ENCODE results near the gene TIMM17A. TPM values are rescaled to one million over a fixed set of nuclear protein-coding genes. Genes with fewer than 3 reads are reported as not detected.

TIMM17A gene
- 37.5 TPM for total RNA-seq

GRCh38 chr1:201955009-201955728 lies at the start of gene TIMM17A:
Gene TIMM17A (plus strand): TSS chr1:201955503. CDS start chr1:201955527, 24 bp downstream.
- DNase-seq (ENCODE audit: low spot score), result peak; percentile 96

DNA sequence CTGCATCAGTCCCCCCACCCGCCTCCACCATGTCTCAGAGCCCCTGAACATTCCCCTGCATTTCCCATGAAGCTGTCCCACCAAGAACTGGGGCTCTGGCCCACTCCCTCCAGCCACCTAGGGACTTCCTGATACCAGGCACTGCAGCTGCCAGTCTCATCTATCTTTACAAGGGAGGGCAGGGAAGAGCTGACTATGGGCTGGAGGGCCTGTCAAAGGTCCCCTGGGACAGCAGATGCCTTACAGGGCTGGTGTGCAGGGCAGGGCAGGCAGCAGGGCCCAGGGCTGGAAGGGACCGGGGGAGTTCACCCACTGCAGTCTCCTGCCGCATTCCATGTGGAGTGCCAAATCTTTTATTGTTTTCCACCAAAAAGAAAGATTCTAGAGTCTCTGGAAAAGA lies 49.0 kb upstream of the TIMM17A start:
- DNase-seq (ENCODE audit: low spot score), result no peak

GRCh38 chr1:201907621-201908020 lies 47.7 kb upstream of the TIMM17A start:
- no peak for DNase-seq (ENCODE audit: low spot score)

GRCh38 chr1:201911826-201912571 lies 43.3 kb upstream of the TIMM17A start:
- DNase-seq (ENCODE audit: low spot score), result no peak

DNA sequence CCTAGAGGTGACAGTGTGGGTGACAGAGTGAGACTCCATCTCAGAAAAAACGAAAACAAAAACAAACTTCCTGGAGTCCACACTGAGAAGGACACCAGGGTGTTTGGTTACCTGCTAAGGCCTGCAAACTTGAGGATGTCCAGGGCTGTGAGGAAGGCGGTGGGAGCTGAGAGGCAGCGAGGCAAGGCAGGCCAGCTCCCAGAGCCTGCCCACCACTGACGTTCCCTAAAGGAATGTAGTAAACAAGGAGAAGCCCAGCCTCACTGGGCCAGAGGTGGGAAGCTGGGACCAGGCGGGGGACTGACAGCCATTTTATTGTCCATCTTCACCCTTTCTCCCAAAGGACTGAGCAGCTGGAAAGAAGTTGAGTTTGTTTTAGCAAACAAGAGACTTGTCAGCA lies 42.5 kb upstream of the TIMM17A start:
- DNase-seq (ENCODE audit: low spot score), result peak; percentile 43

- no peak for DNase-seq (ENCODE audit: low spot score)
These were observed 40.7 kb upstream of the TIMM17A start for GRCh38 chr1:201914456-201915235.

GRCh38 chr1:201916649-201917249 lies 38.6 kb upstream of the TIMM17A start:
- peak; percentile 75 for DNase-seq (ENCODE audit: low spot score)

- DNase-seq (ENCODE audit: low spot score), result peak; percentile 51
These were observed 37.8 kb upstream of the TIMM17A start for GRCh38 chr1:201917362-201918033.

DNA sequence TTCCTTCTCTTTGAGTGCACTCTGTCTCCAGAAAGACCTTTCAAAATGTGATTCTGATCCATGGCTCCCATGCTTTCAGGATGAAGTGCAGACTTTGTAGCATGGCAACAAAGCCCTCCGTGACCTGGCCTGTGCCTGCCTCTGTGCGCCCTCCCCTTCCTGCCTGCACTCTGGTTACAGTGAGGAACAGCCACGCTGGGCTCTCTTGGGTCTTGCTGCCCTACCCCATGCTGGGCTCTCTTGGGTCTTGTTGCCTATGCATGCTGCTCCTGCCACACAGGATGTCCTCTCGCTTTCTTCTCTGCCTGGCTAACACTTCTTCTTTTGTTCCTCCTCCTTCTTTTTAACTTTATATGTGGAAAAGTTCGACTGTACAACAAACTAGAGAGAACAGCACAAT lies 37.0 kb upstream of the TIMM17A start:
- no peak for DNase-seq (ENCODE audit: low spot score)

DNA sequence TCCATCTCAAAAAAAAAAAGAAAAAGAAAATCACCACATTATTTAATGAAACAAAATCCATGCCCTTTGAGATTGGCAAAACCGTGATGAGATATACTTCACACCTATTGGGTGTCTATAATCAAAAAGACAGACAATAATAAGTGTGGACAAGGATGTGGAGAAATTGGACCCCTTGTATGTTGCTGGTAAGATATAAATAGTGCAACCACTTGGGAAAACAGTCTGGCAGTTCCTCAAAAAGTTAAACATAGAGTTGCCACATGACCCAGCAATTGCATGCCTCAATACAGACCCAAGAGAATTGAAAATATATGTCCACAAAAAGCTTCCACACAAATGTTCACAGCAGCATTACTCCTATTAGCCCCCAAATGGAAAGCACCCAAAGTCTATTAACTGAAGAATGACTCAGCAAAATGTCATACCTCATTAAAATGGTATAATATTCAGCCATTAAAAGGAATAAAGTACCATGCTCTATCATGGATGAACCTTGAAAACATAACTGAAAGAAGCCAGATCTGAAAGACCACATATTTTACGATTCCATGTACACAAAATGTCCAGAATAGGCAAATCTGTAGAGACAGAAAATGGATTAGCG lies 33.2 kb upstream of the TIMM17A start:
- DNase-seq (ENCODE audit: low spot score), result no peak

- no peak for DNase-seq (ENCODE audit: low spot score)
These were observed 30.1 kb upstream of the TIMM17A start for GRCh38 chr1:201925301-201925567.

DNA sequence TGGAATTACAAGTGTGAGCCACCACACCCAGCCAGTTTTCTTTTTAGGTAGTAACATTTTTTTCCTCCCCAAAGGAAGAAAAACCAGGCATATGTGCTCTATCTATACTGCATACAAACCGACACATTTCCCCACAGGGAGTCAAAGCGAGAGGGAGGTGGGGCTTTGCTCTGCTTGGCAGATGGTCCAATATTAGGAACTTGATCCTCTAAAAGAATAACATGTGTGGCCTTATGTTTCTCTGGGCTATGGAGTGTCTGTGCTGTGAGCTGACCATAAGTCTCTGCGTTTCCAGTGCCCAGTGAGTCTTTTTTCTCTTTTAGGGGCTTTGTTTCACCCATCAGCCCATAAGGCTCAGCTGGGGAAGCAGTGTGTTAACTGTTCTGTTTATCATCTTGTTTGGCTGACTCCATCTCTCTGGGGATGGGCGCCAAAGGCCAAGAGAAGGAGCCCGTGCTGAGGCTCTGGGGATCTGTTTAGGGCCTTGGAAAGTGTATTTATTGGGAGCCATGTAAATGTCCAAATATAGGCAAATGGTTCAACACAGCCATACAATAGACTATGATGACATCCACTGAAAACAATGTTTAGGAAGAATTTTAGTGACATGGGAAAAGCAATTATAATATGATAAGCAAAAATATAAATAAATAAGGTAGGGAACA lies 29.2 kb upstream of the TIMM17A start:
- no peak for DNase-seq (ENCODE audit: low spot score)

- no peak for DNase-seq (ENCODE audit: low spot score)
These were observed 27.0 kb upstream of the TIMM17A start for GRCh38 chr1:201928266-201928665.

- no peak for DNase-seq (ENCODE audit: low spot score)
These were observed 25.2 kb upstream of the TIMM17A start for GRCh38 chr1:201930137-201930536.

DNA sequence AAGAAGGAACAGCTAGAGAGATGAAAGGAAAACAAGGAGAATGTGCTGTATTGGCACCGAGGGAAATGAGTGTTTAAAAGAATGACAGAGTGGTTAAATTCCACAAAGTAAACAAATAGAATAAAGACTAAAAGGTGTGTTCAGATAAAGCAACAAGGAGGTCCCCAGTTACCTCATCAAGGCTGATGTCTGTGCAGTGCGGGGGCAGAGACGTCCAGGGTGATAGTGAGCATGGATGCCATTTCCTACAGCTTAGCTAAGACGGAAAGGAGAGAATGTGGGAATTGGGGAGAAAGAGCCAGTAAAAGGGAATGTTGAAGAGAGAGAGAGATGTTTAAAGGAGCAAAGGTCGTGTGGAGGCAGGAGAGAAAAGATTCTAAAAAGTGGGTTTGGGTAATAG lies 24.5 kb upstream of the TIMM17A start:
- no peak for DNase-seq (ENCODE audit: low spot score)

- DNase-seq (ENCODE audit: low spot score), result no peak
These were observed 21.4 kb upstream of the TIMM17A start for GRCh38 chr1:201933840-201934430.

DNA sequence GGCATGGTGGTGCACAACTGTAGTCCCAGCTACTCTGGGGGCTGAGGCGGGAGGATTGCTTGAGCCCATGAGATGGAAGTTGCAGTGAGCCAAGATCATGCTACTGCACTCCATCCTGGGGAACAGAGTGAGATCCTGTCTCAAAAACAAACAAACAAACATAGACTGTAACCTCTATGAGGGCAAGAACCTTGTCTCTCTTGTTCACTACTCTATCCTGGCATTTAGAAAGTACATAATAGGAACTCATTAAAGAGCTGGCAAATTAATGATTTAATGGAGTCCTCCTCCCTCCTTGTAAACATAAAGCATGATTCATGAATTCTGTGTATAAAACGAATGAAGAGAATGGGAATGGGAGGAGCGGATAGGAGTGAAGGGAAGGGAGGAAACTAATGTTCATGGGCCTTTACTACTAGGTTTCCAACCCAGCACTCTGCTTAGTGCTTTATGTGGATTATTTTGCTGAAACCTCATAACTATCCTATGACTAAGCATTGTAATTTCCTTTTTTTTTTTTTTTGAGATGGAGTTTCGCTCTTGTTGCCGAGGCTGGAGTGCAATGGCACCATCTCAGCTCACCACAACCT lies 17.6 kb upstream of the TIMM17A start:
- DNase-seq (ENCODE audit: low spot score), result no peak

DNA sequence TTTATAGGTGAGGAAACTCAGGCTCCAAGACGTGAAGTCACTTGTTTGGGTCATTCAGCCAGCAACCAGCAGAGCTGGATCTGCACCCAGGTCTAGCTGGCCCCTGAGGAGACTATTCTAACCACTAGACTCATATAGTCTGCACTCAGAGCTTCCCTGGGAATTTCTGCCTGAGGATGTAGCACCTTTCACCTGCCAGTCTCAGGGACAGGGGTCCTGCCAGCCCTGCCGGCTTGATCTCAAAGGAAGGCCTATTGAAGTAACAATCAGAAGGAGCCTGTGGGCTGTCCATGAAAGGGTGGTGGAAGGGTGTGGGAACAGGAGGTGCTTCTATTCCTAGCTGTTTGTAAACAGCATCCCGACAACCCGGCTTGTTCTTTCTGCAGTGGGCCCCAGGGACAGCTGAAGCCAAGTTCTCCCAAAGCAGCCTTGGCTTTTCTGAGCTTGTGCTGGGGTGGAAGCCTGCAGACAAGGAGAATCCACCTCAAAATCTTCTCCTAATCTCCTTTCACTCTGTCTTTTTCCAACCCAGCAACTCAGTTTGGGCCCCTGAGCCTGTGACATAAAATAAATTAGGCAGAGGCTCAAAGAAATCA lies 16.8 kb upstream of the TIMM17A start:
- no peak for DNase-seq (ENCODE audit: low spot score)

DNA sequence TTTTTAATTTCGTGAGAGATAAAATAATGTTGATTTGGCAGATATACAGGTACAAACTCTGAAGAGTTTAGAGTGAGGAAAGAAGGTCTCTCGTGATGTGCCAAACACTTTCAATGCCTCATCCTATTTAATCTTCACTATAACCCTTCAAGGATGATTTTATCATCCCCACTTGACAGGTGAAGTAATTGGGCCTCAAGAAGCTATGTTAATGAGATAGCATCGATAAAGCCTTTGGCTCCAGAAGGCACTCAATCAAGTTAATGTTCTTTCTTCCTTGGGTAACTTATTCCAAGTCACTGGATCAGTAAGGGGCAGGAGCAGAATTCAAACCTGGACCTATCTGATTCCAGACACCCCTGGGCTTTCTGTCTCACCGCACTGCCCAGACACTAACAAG lies 16.2 kb upstream of the TIMM17A start:
- no peak for DNase-seq (ENCODE audit: low spot score)

DNA sequence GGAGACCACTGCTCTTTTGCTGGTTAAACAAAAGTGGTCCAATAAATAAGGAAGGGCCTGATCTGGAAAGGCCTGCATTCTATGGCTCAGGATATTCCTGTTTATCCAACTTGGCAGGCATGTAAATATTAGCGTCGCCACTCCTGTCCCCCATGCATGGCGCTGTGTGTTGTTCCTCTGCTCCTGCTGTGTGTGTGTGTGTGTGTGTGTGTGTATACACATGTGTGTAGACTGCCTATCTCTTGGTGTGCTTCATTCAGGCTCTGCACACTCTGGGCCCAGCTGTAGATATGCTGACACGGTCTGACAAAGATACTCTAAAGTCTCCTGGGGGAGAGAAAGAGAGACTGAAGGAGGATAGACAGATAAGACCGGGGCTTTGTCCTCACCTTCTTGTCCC lies 15.7 kb upstream of the TIMM17A start:
- DNase-seq (ENCODE audit: low spot score), result no peak

All from mucosa of gallbladder (tissue), 1 donor.